CD4-positive, alpha-beta T cell (primary cell): ENCODE data around the gene GPR42. TPM values are rescaled to one million over a fixed set of nuclear protein-coding genes. Genes with fewer than 3 reads are reported as not detected.
A peak's percentile ranks its signal among the peaks of the same experiment; 100 is the strongest.

Experiments
- ATAC-seq: fragments of 200-7000 bp; cut with Tn5 transposase; one replicate; pipeline ENCODE4 v1.10.0; 2022; ENCODE audit warnings: mild to moderate bottlenecking; ENCODE audit not compliant: poor library complexity
- CTCF ChIA-PET: fragments of 350-600 bp; sonication (Branson Sonifier 250); formaldehyde crosslinking; loops from one replicate; lab custom pipeline; 2021; ENCODE audit warnings: antibody characterized with exemption, inconsistent platforms; lab: Charles Lee
- POLR2A ChIA-PET: fragments of 350-600 bp; sonication (Branson Sonifier 250); formaldehyde crosslinking; loops from one replicate; lab custom pipeline; 2021; ENCODE audit warnings: antibody characterized with exemption, inconsistent platforms; lab: Charles Lee
- DNase-seq, 14 experiments: peaks; one replicate each; pipeline ENCODE4 v3.0.0-alpha.2; 2013 to 2020; ENCODE audit warnings: mixed read lengths in 2 of 14
- H3K27ac ChIP-seq, 2 donors: one replicate each; pipeline versions ENCODE4 v1.5.1 to v1.7.0; 2013; ENCODE audit warnings: low read length in 2 of 2, low read depth in 1 of 2, mild to moderate bottlenecking in 1 of 2
- H3K27me3 ChIP-seq, 2 experiments: 1 replicate in 1 of 2; 2 replicates in 1 of 2; pipeline versions ENCODE4 v1.6.1 to v1.7.0; 2013; ENCODE audit warnings: low read length in 2 of 2, control low read depth in 1 of 2, mild to moderate bottlenecking in 1 of 2, moderate library complexity in 1 of 2; ENCODE audit not compliant: insufficient read depth in 2 of 2, control insufficient read depth in 1 of 2
- H3K36me3 ChIP-seq: one replicate; pipeline ENCODE4 v1.6.1; 2013; ENCODE audit warnings: low read length, control low read depth; ENCODE audit not compliant: insufficient read depth
- H3K4me1 ChIP-seq: one replicate; pipeline ENCODE4 v1.6.1; 2013; ENCODE audit warnings: low read length, control low read depth; ENCODE audit not compliant: insufficient read depth
- H3K4me3 ChIP-seq: one replicate; pipeline ENCODE4 v1.5.1; 2013; ENCODE audit warnings: mild to moderate bottlenecking, low read length, moderate library complexity
- H3K9me3 ChIP-seq, 2 experiments: 1 replicate in 1 of 2; 2 replicates in 1 of 2; pipeline versions ENCODE4 v1.6.1 to v1.7.0; 2013; ENCODE audit warnings: low read length in 2 of 2, mild to moderate bottlenecking in 2 of 2, control low read depth in 1 of 2, moderate library complexity in 1 of 2; ENCODE audit not compliant: control insufficient read depth in 1 of 2, insufficient read depth in 1 of 2
- H3K27ac Mint-ChIP-seq: one replicate; pipeline ENCODE4 v1.8.0; 2020; ENCODE audit warnings: mixed read lengths
- H3K27me3 Mint-ChIP-seq: one replicate; pipeline ENCODE4 v1.8.0; 2021; ENCODE audit warnings: mixed read lengths
- H3K36me3 Mint-ChIP-seq: one replicate; pipeline ENCODE4 v1.8.0; 2021; ENCODE audit warnings: low read depth, mixed read lengths
- H3K4me1 Mint-ChIP-seq: one replicate; pipeline ENCODE4 v1.8.0; 2021; ENCODE audit warnings: low read depth, mixed read lengths
- H3K4me3 Mint-ChIP-seq: one replicate; pipeline ENCODE4 v1.8.0; 2020; ENCODE audit warnings: mild to moderate bottlenecking, mixed read lengths
- H3K9me3 Mint-ChIP-seq: one replicate; pipeline ENCODE4 v1.8.0; 2020; ENCODE audit warnings: mixed read lengths
- CTCF ChIP-seq: fragments of 200-600 bp; IDR thresholded peaks from one replicate; pipeline ENCODE4 v1.8.0; 2022; ENCODE audit warnings: antibody characterized with exemption, mild to moderate bottlenecking
- intact Hi-C, 2 experiments: fragments of 100-400 bp; cut with DNase I in 1 of 2; cut with micrococcal nuclease in 1 of 2; formaldehyde crosslinking; loops; one replicate each; pipeline versions ENCODE4 v1.15.1 to v1.9.0; 2023 to 2025; cut with DNase I, micrococcal nuclease
- total RNA-seq, 174 experiments: library from RNA in 2 of 174; stranded (reverse) in 2 of 174; gene quantifications; one replicate each; pipeline ENCODE4 v1.2.3 and lab custom pipeline; 2021 to 2026

GPR42 gene
- total RNA-seq, 2 experiments from 2014 or later = 0.14 TPM; not detected in 1

GRCh38 chr19:35403116-35403760, 32.4 kb downstream of the GPR42 start:
- Mint-ChIP-seq H3K27me3 (no peaks in the 10 kb centered on the region), H3K27ac (no peak overlapping the region), H3K36me3 (no peaks in the 10 kb centered on the region), H3K4me3 (no peak overlapping the region), H3K9me3 (no peaks in the 10 kb centered on the region), H3K4me1 (no peaks in the 10 kb centered on the region)
- CTCF ChIA-PET = no interaction called here
- Histone ChIP-seq H3K36me3 (no peaks in the 10 kb centered on the region), H3K27ac (no peak overlapping the region), H3K4me3 (no peak overlapping the region), H3K4me1 (peaks cover 3% of the 10 kb centered on the region), H3K27me3 (no peaks in the 10 kb centered on the region), H3K9me3 (no peaks in the 10 kb centered on the region)
- no peak for TF ChIP-seq CTCF
- intact Hi-C loops = no loop called here
- POLR2A ChIA-PET = interaction anchor here (0.5 kb wide), 1 partner anchor 614 kb away, joined by 4 read pairs; no protein-coding TSS in a partner anchor
- DNase-seq (no peak), ATAC-seq (no peak)

GRCh38 chr19:35404879-35405622, 34.2 kb downstream of the GPR42 start:
- DNase-seq = peak in 2 of 14 experiments; percentile 20 to 46
- CTCF ChIA-PET = no interaction called here
- POLR2A ChIA-PET = no interaction called here

GRCh38 chr19:35407619-35408018, 36.8 kb downstream of the GPR42 start:
- no peak for TF ChIP-seq CTCF
- intact Hi-C loops = no loop called here
- Histone ChIP-seq H3K4me3 (no peak overlapping the region), H3K9me3 (no peaks in the 10 kb centered on the region), H3K27ac (no peak overlapping the region), H3K4me1 (peaks cover 3% of the 10 kb centered on the region), H3K27me3 (no peaks in the 10 kb centered on the region), H3K36me3 (no peaks in the 10 kb centered on the region)
- Mint-ChIP-seq H3K27ac (no peak overlapping the region), H3K27me3 (peaks cover 19% of the 10 kb centered on the region), H3K36me3 (no peaks in the 10 kb centered on the region), H3K4me3 (no peak overlapping the region), H3K9me3 (no peaks in the 10 kb centered on the region), H3K4me1 (no peaks in the 10 kb centered on the region)
- DNase-seq = no peak
- ChIA-PET CTCF (no interaction called here), POLR2A (no interaction called here)
- ATAC-seq = no peak

More at GRCh38 chr19:35404879-35405622, 34.2 kb downstream of the GPR42 start:
- Mint-ChIP-seq H3K4me1 (no peaks in the 10 kb centered on the region), H3K27me3 (peaks cover 9% of the 10 kb centered on the region), H3K36me3 (no peaks in the 10 kb centered on the region), H3K27ac (no peak overlapping the region), H3K9me3 (no peaks in the 10 kb centered on the region), H3K4me3 (no peak overlapping the region)
- H3K27ac ChIP-seq = no peak overlapping the region
- no peaks in the 10 kb centered on the region for H3K36me3 ChIP-seq
- no peaks in the 10 kb centered on the region for H3K27me3 ChIP-seq
- no peak for ATAC-seq
- intact Hi-C loops = no loop called here
- no peaks in the 10 kb centered on the region for H3K9me3 ChIP-seq
- no peak overlapping the region for H3K4me3 ChIP-seq
- peaks cover 3% of the 10 kb centered on the region for H3K4me1 ChIP-seq
- no peak for TF ChIP-seq CTCF
